Endothelial cell of umbilical vein (primary cell): ENCODE data around the gene OXLD1. TPM values are rescaled to one million over a fixed set of nuclear protein-coding genes. Genes with fewer than 3 reads are reported as not detected.
"Not testable (repeated sequence)": the region's sequence is repeated elsewhere in the genome, so short reads cannot be mapped to it uniquely, and the experiment has no call there.

Experiments used
- BruUV-seq: library from RNA; stranded (reverse); fragments of 400-500 nt; replicated peaks from 2 replicates; lab custom pipeline; 2021; lab: Mats Ljungman, UMichigan
- CTCF ChIA-PET: fragments of 300-600, 350-600 bp; sonication (Branson Sonifier 250); formaldehyde crosslinking; loops from one replicate; lab custom pipeline; 2021; ENCODE audit warnings: antibody characterized with exemption, inconsistent platforms; lab: Charles Lee
- POLR2A ChIA-PET: fragments of 300-600, 350-600 bp; sonication (Branson Sonifier 250); formaldehyde crosslinking; loops from one replicate; lab custom pipeline; 2021; ENCODE audit warnings: antibody characterized with exemption, inconsistent platforms; lab: Charles Lee
- DNase-seq: peaks from one replicate; pipeline ENCODE4 v3.0.0-alpha.2; 2011; ENCODE audit warnings: low read depth, low spot score
- FAIRE-seq: peaks from 2 replicates; lab custom pipeline; 2011; peaks lifted over from hg19 to GRCh38; lab: Jason Lieb, UNC
- H2AFZ ChIP-seq: 2 replicates; pipeline ENCODE4 v1.6.0; 2012; ENCODE audit warnings: low read depth, low read length, control low read depth, inconsistent platforms
- H3K27ac ChIP-seq: 2 replicates; pipeline ENCODE4 v1.5.1; 2011; ENCODE audit warnings: low read depth, mild to moderate bottlenecking, control low read depth, low read length, moderate library complexity; ENCODE audit not compliant: insufficient read depth
- H3K27me3 ChIP-seq, 2 experiments: 2 replicates each; pipeline versions ENCODE4 v1.6.0 to v1.6.1; 2011; ENCODE audit warnings: low read length in 2 of 2, mixed read lengths in 1 of 2; ENCODE audit not compliant: control insufficient read depth in 2 of 2, insufficient read depth in 2 of 2
- H3K36me3 ChIP-seq, 2 experiments: 2 replicates in 1 of 2; 3 replicates in 1 of 2; pipeline ENCODE4 v1.5.1; 2011; ENCODE audit warnings: low read length in 2 of 2, mild to moderate bottlenecking in 1 of 2, moderate library complexity in 1 of 2; ENCODE audit not compliant: control insufficient read depth in 2 of 2, insufficient read depth in 2 of 2; ENCODE audit errors: extremely low read depth in 1 of 2
- H3K4me1 ChIP-seq: 3 replicates; pipeline ENCODE4 v1.5.1; 2011; ENCODE audit warnings: mild to moderate bottlenecking, low read length; ENCODE audit not compliant: control insufficient read depth, insufficient read depth; ENCODE audit errors: extremely low read depth
- H3K4me2 ChIP-seq: 2 replicates; pipeline ENCODE4 v1.6.1; 2011; ENCODE audit warnings: low read length, control low read depth, mixed read lengths; ENCODE audit not compliant: insufficient read depth
- H3K4me3 ChIP-seq, 3 experiments: fragments of 200-600 bp in 1 of 3; sonication (generic), shearing (Covaris generic) in 1 of 3; replicated peaks in 1 of 3; 2 replicates each; pipeline ENCODE4 v1.5.1; 2011 to 2016; ENCODE audit warnings: control low read depth in 3 of 3, low read length in 3 of 3, mild to moderate bottlenecking in 2 of 3, inconsistent platforms in 1 of 3, low read depth in 1 of 3, moderate library complexity in 1 of 3; ENCODE audit not compliant: insufficient read depth in 1 of 3
- H3K79me2 ChIP-seq: 2 replicates; pipeline ENCODE4 v1.6.0; 2012; ENCODE audit warnings: low read length, inconsistent platforms; ENCODE audit not compliant: control insufficient read depth, insufficient read depth
- H3K9ac ChIP-seq: replicated peaks from 2 replicates; pipeline ENCODE3; 2011; ENCODE audit warnings: low read length, control low read depth; ENCODE audit not compliant: insufficient read depth; ENCODE audit errors: extremely low read depth
- H3K9me1 ChIP-seq: replicated peaks from 3 replicates; pipeline ENCODE4 v1.6.0; 2011; ENCODE audit warnings: mild to moderate bottlenecking, low read length; ENCODE audit not compliant: control insufficient read depth, insufficient read depth; ENCODE audit errors: extremely low read depth
- H3K9me3 ChIP-seq: replicated peaks from 2 replicates; pipeline ENCODE4 v1.5.1; 2012; ENCODE audit warnings: low read length, inconsistent platforms; ENCODE audit not compliant: control insufficient read depth, insufficient read depth
- H4K20me1 ChIP-seq: replicated peaks from 2 replicates; pipeline ENCODE3; 2011; ENCODE audit warnings: mild to moderate bottlenecking, low read length; ENCODE audit not compliant: control insufficient read depth, insufficient read depth; ENCODE audit errors: extremely low read depth
- CTCF ChIP-seq, 2 donors: IDR thresholded peaks; 1 replicate in 1 of 2; 2 replicates in 1 of 2; pipeline ENCODE4 v1.5.1; 2011; ENCODE audit warnings: low read length in 2 of 2, mild to moderate bottlenecking in 2 of 2, moderate library complexity in 2 of 2, control low read depth in 1 of 2, inconsistent platforms in 1 of 2, low read depth in 1 of 2; ENCODE audit not compliant: insufficient read depth in 1 of 2; ENCODE audit errors: extremely low read depth in 1 of 2
- FOS ChIP-seq: IDR thresholded peaks from 2 replicates; pipeline ENCODE4 v1.6.1; 2011; ENCODE audit warnings: mild to moderate bottlenecking, low read length, moderate library complexity, borderline replicate concordance; ENCODE audit not compliant: insufficient read depth
- dilution Hi-C: fragments of 300-500 bp; cut with MboI; formaldehyde crosslinking; loops from one replicate; pipeline ENCODE4 v1.15.0; 2019; ENCODE audit warnings: low sequenced_read_pairs; ENCODE audit not compliant: extremely low pct_ligation_motif_present
- intact Hi-C: fragments of 100-400 bp; cut with micrococcal nuclease; formaldehyde crosslinking; loops from one replicate; pipeline ENCODE4 v1.10.0; 2022
- polyA plus RNA-seq, 4 experiments: library from polyadenylated mRNA; depleted of rRNA in 3 of 4; stranded (reverse) in 3 of 4; unstranded in 1 of 4; fragments of >200 nt; gene quantifications; 2 replicates each; pipeline versions ENCODE4 v1.2.1 to v1.2.3, GENCODE V29; 2011 to 2012; ENCODE audit warnings: missing spikeins in 1 of 4
- total RNA-seq: library from RNA; stranded (reverse); gene quantifications from 2 replicates; pipeline ENCODE4 v1.2.3, GENCODE V29; 2021
- TF ChIP-seq, protein P1 (sequence below): IDR thresholded peaks from 2 replicates; pipeline ENCODE4 v1.6.1; 2011; ENCODE audit not compliant: insufficient read depth, insufficient read length

OXLD1 gene
- total and polyA plus RNA-seq, 2 donors (not counting 3 experiments of a cell fraction or from before 2014, with no cell fraction given): 20.1 to 35.2 TPM

GRCh38 chr17:81676906-81677305, 10.5 kb upstream of the OXLD1 start:
- Histone ChIP-seq H3K9me1 (no peaks in the 10 kb centered on the region), H3K4me3 (no peak overlapping the region), H3K79me2 (peaks cover 8% of the 10 kb centered on the region), H3K27ac (no peak overlapping the region), H3K9ac (no peak overlapping the region), H3K36me3 (peaks cover 0 to 21% of the 10 kb centered on the region in 2 experiments), H4K20me1 (no peaks in the 10 kb centered on the region), H2AFZ (no peak overlapping the region), H3K9me3 (no peaks in the 10 kb centered on the region), H3K4me1 (no peaks in the 10 kb centered on the region), H3K4me2 (no peak overlapping the region), H3K27me3 (no peaks in the 10 kb centered on the region)
- TF ChIP-seq CTCF (IDR thresholded peaks at IDR 0.05; ENCODE audit: extremely low read depth in 1 of 2, insufficient read depth in 1 of 2, low read depth in 1 of 2, low read length in 2 of 2): no peak
- no peak for TF ChIP-seq FOS
- TF ChIP-seq, protein P1, sequence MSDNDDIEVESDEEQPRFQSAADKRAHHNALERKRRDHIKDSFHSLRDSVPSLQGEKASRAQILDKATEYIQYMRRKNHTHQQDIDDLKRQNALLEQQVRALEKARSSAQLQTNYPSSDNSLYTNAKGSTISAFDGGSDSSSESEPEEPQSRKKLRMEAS: no peak
- intact Hi-C loops: no loop called here
- dilution Hi-C loops: no loop called here
- BruUV-seq: no TSS peak
- no peak for DNase-seq
- ChIA-PET CTCF (interaction anchor here (1.4 to 2.2 kb wide), 2 partner anchors 22 to 1100 kb away, joined by 3 to 6 read pairs; no protein-coding TSS in a partner anchor), POLR2A (no interaction called here)
- FAIRE-seq: no peak

DNA sequence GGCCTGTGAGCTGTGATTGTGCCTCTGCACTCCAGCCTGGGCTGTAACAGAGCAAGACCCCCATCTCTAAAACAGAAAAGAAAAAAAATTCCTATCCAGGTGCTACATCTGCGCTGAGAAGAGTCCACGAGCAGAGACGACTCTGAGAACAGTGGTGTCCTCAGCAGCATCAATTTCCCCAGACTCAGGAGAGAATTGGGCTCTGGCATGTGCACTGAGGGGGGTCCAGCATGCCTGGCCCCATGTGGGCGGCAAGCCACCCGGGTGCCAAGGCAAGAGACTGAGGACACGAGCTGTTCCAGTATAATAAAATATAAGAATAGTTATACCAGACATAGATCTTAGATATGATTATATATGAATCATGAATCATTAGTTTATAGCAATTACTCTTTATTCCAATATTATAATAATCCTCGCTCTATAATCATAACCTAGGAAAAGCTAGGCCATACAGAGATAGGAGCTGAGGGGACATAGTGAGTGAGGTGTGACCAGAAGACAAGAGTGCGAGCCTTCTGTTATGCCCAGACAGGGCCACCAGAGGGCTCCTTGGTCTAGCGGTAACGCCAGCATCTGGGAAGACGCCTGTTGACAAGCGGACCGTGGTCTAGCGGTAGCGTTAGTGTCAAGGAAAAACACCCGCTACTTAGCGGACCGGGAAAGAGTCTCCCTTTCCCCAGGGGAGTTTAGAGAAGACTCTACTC, 9.3 kb upstream of the OXLD1 start:
- H3K9me3 ChIP-seq, H3K9me1 ChIP-seq, POLR2A ChIA-PET, H3K27me3 ChIP-seq, H3K4me2 ChIP-seq, H4K20me1 ChIP-seq, BruUV-seq, intact Hi-C loops, H3K27ac ChIP-seq, H3K4me3 ChIP-seq, H3K9ac ChIP-seq, H3K79me2 ChIP-seq, dilution Hi-C loops, H3K4me1 ChIP-seq, H2AFZ ChIP-seq: not testable (repeated sequence)
- TF ChIP-seq CTCF (IDR thresholded peaks at IDR 0.05; ENCODE audit: extremely low read depth in 1 of 2, insufficient read depth in 1 of 2, low read depth in 1 of 2, low read length in 2 of 2): peak; percentile 14 to 50
- DNase-seq (peak; percentile 37), FAIRE-seq (peak; percentile 100)
- H3K36me3 ChIP-seq: peaks cover 4 to 29% of the 10 kb centered on the region in 2 experiments
- CTCF ChIA-PET: interaction anchor here (0.7 to 2.2 kb wide), 3 partner anchors 21 to 1102 kb away, joined by 3 to 6 read pairs (median 4); partner anchors contain the start of gene MRPL12
